LNCaP clone FGC (cell line): Measurements from ENCODE around the gene GJB2.

Experiments used
- DNase-seq: peaks from one replicate; pipeline ENCODE4 v3.0.0-alpha.2; 2011; ENCODE audit warnings: low read depth
- H3K4me3 ChIP-seq: 2 replicates; pipeline ENCODE4 v1.5.1; 2011; ENCODE audit warnings: mild to moderate bottlenecking, low read depth, low read length, control low read depth
- CTCF ChIP-seq: IDR thresholded peaks from 2 replicates; pipeline ENCODE4 v1.5.1; 2012; ENCODE audit warnings: mild to moderate bottlenecking; ENCODE audit not compliant: control insufficient read depth, insufficient read depth; ENCODE audit errors: extremely low read depth

The GJB2 gene

GRCh38 chr13:20193162-20193906 is 596 bp upstream of the GJB2 start:
- DNase-seq = no peak
- peak overlapping the region; percentile 43; the same call in 1 of the 2 replicates for H3K4me3 ChIP-seq

GRCh38 chr13:20192158-20192835 is 441 bp downstream of the GJB2 start:
- 0 out of 2 replicates have a peak, but pooled peaks have one; percentile 9 for TF ChIP-seq CTCF
- DNase-seq = no peak
- peak overlapping the region; percentile 43 for H3K4me3 ChIP-seq

More at GRCh38 chr13:20193162-20193906, 596 bp upstream of the GJB2 start:
- no peak for TF ChIP-seq CTCF

DNA sequence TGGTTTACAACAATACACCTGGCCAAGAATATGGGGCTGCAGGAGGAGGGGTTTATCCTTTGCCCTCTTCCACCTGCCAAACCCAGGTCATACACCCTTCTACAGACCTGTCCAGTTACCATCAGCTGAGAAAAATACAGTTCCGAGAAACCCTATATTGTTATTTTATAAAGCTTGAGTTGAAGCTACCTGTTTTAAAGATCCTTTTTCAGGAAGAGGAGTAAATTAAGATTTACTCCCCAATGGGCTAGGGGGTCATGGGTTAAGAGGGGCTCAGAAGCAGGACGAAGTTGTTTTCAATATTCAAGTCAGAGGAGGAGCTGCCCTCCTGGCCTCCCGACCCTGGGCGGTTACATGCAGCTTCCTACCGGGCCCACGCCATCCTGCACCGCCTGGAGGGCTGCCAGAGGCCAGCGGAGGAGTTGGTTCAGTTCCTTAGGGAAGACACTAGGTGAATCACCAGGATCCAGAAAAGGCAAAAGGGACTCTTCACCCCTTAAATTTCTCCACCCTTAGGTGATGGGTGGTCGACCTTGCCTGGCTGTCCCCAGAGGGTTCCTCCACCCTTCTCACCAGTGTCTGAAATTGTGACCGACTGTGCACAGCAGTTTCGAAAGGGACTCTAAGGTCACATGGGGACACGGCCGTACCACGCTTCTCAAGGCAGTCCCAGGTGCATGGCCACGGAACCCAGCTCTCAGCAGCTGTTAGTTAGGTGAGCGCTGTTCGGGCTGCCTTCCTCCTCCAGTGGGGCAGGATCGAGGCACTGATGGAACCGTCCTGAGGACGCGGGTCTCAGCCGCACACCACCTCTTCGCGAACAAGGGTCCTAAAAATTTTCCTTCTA is 1.2 kb downstream of the GJB2 start:
- DNase-seq = no peak
- no peak for TF ChIP-seq CTCF
- peak overlapping the region; percentile 43; the same call in 1 of the 2 replicates for H3K4me3 ChIP-seq

DNA sequence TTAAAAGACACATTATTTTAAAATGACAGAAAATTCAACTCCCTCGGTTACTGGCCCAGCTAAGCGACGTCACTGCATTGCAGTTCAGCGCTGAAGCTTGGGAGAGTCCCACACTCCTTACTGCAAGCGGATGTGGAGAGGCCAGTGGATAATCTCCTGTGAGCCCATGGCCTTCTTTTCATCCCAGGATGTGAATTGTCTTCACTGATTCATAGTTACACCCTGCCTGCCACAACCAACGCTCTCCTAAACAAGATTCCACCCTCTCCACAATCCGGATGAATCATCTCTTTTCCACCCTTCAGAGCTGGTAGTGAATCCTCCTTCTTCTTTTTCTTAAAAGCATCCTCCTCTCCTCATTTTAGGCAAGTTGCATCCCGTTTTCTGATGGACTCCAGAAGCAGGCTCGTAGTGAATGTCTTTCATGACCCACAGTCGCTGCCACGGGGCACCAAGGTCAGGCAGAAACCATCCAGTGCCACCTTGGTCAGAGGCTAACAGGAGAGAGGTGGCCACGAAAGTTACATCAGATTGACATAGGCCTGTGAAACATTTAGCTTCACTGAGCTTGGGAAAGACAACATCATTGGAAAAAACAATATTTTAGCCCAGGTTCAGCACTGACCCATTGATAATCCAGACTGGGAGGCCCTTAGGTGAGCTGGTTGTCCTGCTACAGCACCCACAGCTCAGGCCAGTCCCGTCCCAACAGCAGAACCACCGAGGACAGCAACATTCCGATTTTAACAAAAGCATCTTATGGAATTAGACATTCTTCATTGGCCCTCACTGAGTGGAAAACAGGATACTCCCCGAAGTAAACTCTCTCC is 2.0 kb downstream of the GJB2 start:
- DNase-seq = no peak
- TF ChIP-seq CTCF = no peak
- H3K4me3 ChIP-seq = no peak overlapping the region

DNA sequence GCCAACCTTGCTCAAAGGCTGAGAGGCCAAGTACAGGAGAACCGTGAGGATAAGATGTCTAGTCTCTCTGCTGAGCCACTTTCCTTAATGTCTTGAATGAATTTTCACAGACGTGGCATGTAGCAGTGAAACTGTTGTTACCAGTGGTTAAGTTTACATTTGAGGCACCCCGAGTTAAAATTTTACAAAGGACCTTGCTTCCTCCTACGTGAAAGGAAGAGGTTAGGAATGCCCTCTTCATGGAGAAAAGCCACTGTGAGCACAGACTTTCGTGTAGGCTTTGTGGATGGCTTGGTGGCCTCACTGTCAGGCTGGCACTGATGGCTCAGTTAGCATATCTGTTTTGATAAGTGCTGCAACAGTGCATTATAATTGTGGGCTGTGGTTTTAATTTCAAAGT is 2.7 kb downstream of the GJB2 start:
- no peak for TF ChIP-seq CTCF
- DNase-seq = no peak
- H3K4me3 ChIP-seq = no peak overlapping the region

DNA sequence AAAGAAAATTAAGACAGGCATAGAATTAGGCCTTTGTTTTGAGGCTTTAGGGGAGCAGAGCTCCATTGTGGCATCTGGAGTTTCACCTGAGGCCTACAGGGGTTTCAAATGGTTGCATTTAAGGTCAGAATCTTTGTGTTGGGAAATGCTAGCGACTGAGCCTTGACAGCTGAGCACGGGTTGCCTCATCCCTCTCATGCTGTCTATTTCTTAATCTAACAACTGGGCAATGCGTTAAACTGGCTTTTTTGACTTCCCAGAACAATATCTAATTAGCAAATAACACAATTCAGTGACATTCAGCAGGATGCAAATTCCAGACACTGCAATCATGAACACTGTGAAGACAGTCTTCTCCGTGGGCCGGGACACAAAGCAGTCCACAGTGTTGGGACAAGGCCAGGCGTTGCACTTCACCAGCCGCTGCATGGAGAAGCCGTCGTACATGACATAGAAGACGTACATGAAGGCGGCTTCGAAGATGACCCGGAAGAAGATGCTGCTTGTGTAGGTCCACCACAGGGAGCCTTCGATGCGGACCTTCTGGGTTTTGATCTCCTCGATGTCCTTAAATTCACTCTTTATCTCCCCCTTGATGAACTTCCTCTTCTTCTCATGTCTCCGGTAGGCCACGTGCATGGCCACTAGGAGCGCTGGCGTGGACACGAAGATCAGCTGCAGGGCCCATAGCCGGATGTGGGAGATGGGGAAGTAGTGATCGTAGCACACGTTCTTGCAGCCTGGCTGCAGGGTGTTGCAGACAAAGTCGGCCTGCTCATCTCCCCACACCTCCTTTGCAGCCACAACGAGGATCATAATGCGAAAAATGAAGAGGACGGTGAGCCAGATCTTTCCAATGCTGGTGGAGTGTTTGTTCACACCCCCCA is 3.8 kb downstream of the GJB2 start:
- no peak overlapping the region for H3K4me3 ChIP-seq
- TF ChIP-seq CTCF = no peak
- DNase-seq = no peak
